ENCODE data around the gene KCNMA1.

Gene KCNMA1

GRCh38 chr10:77680811-77681210 lies 43.2 kb upstream of the KCNMA1 start:
- DNase-seq (ENCODE audit: low read depth): no peak
- H3K4me3 ChIP-seq (ENCODE audit: low read depth, low read length): no peak overlapping the region
- no peak for TF ChIP-seq CTCF (IDR thresholded peaks at IDR 0.05; ENCODE audit: control insufficient read depth, extremely low read depth, insufficient read depth)

DNA sequence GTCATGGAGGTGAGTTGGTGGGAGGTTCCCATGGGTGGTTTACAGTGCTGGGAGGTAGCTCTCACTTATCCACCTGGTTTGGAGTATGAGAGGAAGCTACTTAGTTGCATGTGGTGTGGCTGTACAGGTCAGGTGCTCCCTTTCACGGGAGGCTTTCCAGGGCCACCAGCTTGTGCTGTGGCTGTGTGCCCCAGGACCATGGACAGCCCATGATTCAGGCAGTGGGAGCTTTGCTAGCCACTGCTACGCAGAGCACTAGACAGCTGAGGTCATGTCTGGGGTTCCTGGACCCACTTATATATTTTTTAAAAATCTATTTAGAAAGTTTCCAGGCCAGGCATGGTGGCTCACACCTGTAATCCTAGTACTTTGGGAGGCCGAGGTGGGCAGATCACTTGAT lies 42.5 kb upstream of the KCNMA1 start:
- no peak for DNase-seq (ENCODE audit: low read depth)
- no peak overlapping the region for H3K4me3 ChIP-seq (ENCODE audit: low read depth, low read length)
- no peak for TF ChIP-seq CTCF (IDR thresholded peaks at IDR 0.05; ENCODE audit: control insufficient read depth, extremely low read depth, insufficient read depth)

DNA sequence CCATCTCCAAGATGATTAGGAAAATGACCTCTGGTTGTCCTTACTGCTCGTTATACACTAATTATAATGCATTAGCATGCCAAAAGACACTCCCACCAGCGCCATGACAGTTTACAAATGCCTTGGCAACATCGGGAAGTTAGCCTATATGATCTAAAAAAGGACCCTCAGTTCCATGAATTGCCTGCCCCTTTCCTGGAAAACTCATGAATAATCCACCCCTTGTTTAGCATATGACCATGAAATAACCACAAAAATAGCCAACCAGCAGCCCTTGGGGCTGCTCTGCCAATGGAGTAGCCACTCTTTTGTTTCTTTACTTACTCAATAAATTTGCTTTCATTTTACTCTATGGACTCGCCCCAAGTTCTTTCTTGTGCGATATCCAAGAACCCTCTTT lies 41.6 kb upstream of the KCNMA1 start:
- TF ChIP-seq CTCF (IDR thresholded peaks at IDR 0.05; ENCODE audit: control insufficient read depth, extremely low read depth, insufficient read depth): no peak
- DNase-seq (ENCODE audit: low read depth): no peak

DNA sequence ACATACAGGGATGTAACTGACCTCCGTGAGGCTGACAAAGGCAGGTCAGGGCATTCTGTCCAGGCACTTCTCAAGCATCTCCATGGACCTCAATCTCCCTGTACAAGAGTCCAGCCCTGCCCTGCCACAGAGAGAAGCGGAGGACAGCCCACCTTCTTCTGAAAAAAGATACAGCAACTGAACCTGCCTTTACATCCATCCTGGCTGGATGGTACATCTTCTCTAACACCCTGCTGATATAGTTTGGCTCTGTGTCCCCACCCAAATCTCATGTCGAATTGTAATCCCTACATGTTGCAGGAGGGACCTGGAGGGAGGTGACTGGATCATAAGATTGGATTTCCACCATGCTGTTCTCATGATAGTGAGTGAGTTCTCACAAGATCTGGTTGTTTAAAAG lies 40.5 kb upstream of the KCNMA1 start:
- no peak for TF ChIP-seq CTCF (IDR thresholded peaks at IDR 0.05; ENCODE audit: control insufficient read depth, extremely low read depth, insufficient read depth)
- DNase-seq (ENCODE audit: low read depth): no peak
- H3K4me3 ChIP-seq (ENCODE audit: low read depth, low read length): no peak overlapping the region

More for the DNA sequence above, 41.6 kb upstream of the KCNMA1 start:
- no peak overlapping the region for H3K4me3 ChIP-seq (ENCODE audit: low read depth, low read length)

GRCh38 chr10:77675347-77675746 lies 37.7 kb upstream of the KCNMA1 start:
- no peak overlapping the region for H3K4me3 ChIP-seq (ENCODE audit: low read depth, low read length)
- no peak for TF ChIP-seq CTCF (IDR thresholded peaks at IDR 0.05; ENCODE audit: control insufficient read depth, extremely low read depth, insufficient read depth)
- no peak for DNase-seq (ENCODE audit: low read depth)

- no peak overlapping the region for H3K4me3 ChIP-seq (ENCODE audit: low read depth, low read length)
- TF ChIP-seq CTCF (IDR thresholded peaks at IDR 0.05; ENCODE audit: control insufficient read depth, extremely low read depth, insufficient read depth): no peak
- DNase-seq (ENCODE audit: low read depth): no peak
Observed at GRCh38 chr10:77673515-77674140, 36.0 kb upstream of the KCNMA1 start.

- TF ChIP-seq CTCF (IDR thresholded peaks at IDR 0.05; ENCODE audit: control insufficient read depth, extremely low read depth, insufficient read depth): no peak
- no peak for DNase-seq (ENCODE audit: low read depth)
- no peak overlapping the region for H3K4me3 ChIP-seq (ENCODE audit: low read depth, low read length)
Observed at GRCh38 chr10:77673101-77673500, 35.5 kb upstream of the KCNMA1 start.

All from LNCaP clone FGC (cell line).